DOHH2 (cell line): ENCODE results near the gene ST14.
"Not testable (repeated sequence)": the region's sequence is repeated elsewhere in the genome, so short reads cannot be mapped to it uniquely, and the experiment has no call there.

Experiments used
- CTCF ChIP-seq: fragments of 200-600 bp; sonication (generic); IDR thresholded peaks from one replicate; pipeline ENCODE4 v1.5.1; 2014; ENCODE audit warnings: antibody characterized with exemption, mild to moderate bottlenecking, low read depth, low read length; ENCODE audit not compliant: poor library complexity, severe bottlenecking
- EZH2phosphoT487 ChIP-seq: fragments of 200-600 bp; sonication (generic); IDR thresholded peaks from 2 replicates; pipeline ENCODE4 v1.6.1; 2017; ENCODE audit warnings: borderline replicate concordance, mild to moderate bottlenecking, antibody characterized with exemption, low read length, moderate library complexity, mixed read lengths

- TF ChIP-seq CTCF, EZH2phosphoT487: not testable (repeated sequence)
Measured at GRCh38 chr11:130249929-130250328, 90.3 kb downstream of the ST14 start.
